ENCODE measurements around the gene ARHGEF3.

GRCh38 chr3:56680054-56680580, 121.6 kb downstream of the ARHGEF3 start:
- TF ChIP-seq CTCF (IDR thresholded peaks at IDR 0.05) (no peak), ZFX (IDR thresholded peaks at IDR 0.05; ENCODE audit: borderline replicate concordance) (no peak)
